Neuronal stem cell (in vitro differentiated cells): ENCODE results near the gene ZRANB1.

Experiments
- DNase-seq: peaks from one replicate; pipeline ENCODE4 v3.0.0-alpha.2; 2013; ENCODE audit warnings: low spot score
- H2AFZ ChIP-seq: one replicate; pipeline ENCODE4 v1.6.1; 2013; ENCODE audit warnings: mild to moderate bottlenecking, low read length, inconsistent platforms
- H2AK5ac ChIP-seq: 2 replicates; pipeline ENCODE4 v1.6.1; 2013; ENCODE audit warnings: low read depth, mild to moderate bottlenecking, inconsistent platforms, low read length, moderate library complexity, mixed read lengths
- H2BK120ac ChIP-seq: 2 replicates; pipeline ENCODE4 v1.6.1; 2013; ENCODE audit warnings: low read depth, mild to moderate bottlenecking, inconsistent platforms, low read length, moderate library complexity, mixed read lengths
- H2BK12ac ChIP-seq: one replicate; pipeline ENCODE4 v1.6.1; 2013; ENCODE audit warnings: low read length, inconsistent platforms
- H2BK15ac ChIP-seq: 2 replicates; pipeline ENCODE4 v1.6.1; 2013; ENCODE audit warnings: mild to moderate bottlenecking, low read length, inconsistent platforms, mixed read lengths
- H2BK5ac ChIP-seq: one replicate; pipeline ENCODE4 v1.6.1; 2013; ENCODE audit warnings: inconsistent platforms, mild to moderate bottlenecking, low read length, moderate library complexity
- H3K14ac ChIP-seq: one replicate; pipeline ENCODE4 v1.6.1; 2013; ENCODE audit warnings: low read length, inconsistent platforms
- H3K18ac ChIP-seq: 2 replicates; pipeline ENCODE4 v1.6.1; 2013; ENCODE audit warnings: low read length, inconsistent platforms
- H3K23ac ChIP-seq: 2 replicates; pipeline ENCODE4 v1.6.1; 2013; ENCODE audit warnings: low read depth, mild to moderate bottlenecking, mixed read lengths, low read length, inconsistent platforms; ENCODE audit not compliant: poor library complexity
- H3K27ac ChIP-seq: replicated peaks from 3 replicates; pipeline ENCODE4 v1.5.1; 2013; ENCODE audit warnings: low read length, inconsistent platforms
- H3K27me3 ChIP-seq, 3 experiments: 2 replicates each; pipeline ENCODE4 v1.6.1; 2013; ENCODE audit warnings: low read length in 3 of 3, mild to moderate bottlenecking in 2 of 3, inconsistent platforms in 1 of 3, low read depth in 1 of 3, mixed read lengths in 1 of 3, moderate library complexity in 1 of 3; ENCODE audit not compliant: control insufficient read depth in 3 of 3, insufficient read depth in 3 of 3
- H3K36me3 ChIP-seq, 2 donors: replicated peaks in 1 of 2; 2 replicates each; pipeline ENCODE4 v1.6.1; 2013; ENCODE audit warnings: low read length in 2 of 2; ENCODE audit not compliant: control insufficient read depth in 2 of 2, insufficient read depth in 2 of 2
- H3K4ac ChIP-seq: 2 replicates; pipeline ENCODE4 v1.6.1; 2013; ENCODE audit warnings: inconsistent platforms, mild to moderate bottlenecking, low read length, moderate library complexity
- H3K4me1 ChIP-seq, 2 donors: 1 replicate in 1 of 2; 2 replicates in 1 of 2; pipeline ENCODE4 v1.6.1; 2013; ENCODE audit warnings: low read length in 2 of 2, low read depth in 1 of 2; ENCODE audit not compliant: control insufficient read depth in 2 of 2, insufficient read depth in 1 of 2
- H3K4me2 ChIP-seq: one replicate; pipeline ENCODE4 v1.6.1; 2013; ENCODE audit warnings: mild to moderate bottlenecking, low read length, inconsistent platforms; ENCODE audit not compliant: insufficient read depth, poor library complexity, severe bottlenecking
- H3K4me3 ChIP-seq, 2 donors: 2 replicates each; pipeline ENCODE4 v1.5.1; 2013; ENCODE audit warnings: low read length in 2 of 2, mild to moderate bottlenecking in 2 of 2, inconsistent platforms in 1 of 2, moderate library complexity in 1 of 2
- H3K79me1 ChIP-seq: one replicate; pipeline ENCODE4 v1.6.1; 2013; ENCODE audit warnings: low read depth, mild to moderate bottlenecking, inconsistent platforms, low read length, moderate library complexity
- H3K9ac ChIP-seq: one replicate; pipeline ENCODE4 v1.6.1; 2013; ENCODE audit warnings: mild to moderate bottlenecking, low read depth, low read length, inconsistent platforms; ENCODE audit not compliant: poor library complexity
- H3K9me3 ChIP-seq, 2 donors: replicated peaks in 1 of 2; 2 replicates each; pipeline versions ENCODE3 to v1.6.1; 2013; ENCODE audit warnings: low read length in 2 of 2, mild to moderate bottlenecking in 2 of 2, inconsistent platforms in 1 of 2, low read depth in 1 of 2, mixed read lengths in 1 of 2, moderate library complexity in 1 of 2; ENCODE audit not compliant: control insufficient read depth in 2 of 2, insufficient read depth in 1 of 2
- H4K8ac ChIP-seq: one replicate; pipeline ENCODE4 v1.6.1; 2013; ENCODE audit warnings: low read depth, mild to moderate bottlenecking, inconsistent platforms, low read length, moderate library complexity
- H4K91ac ChIP-seq: one replicate; pipeline ENCODE4 v1.6.1; 2013; ENCODE audit warnings: low read length, low read depth, mild to moderate bottlenecking, inconsistent platforms; ENCODE audit not compliant: poor library complexity
- WGBS, 2 donors: extraction: QIAGEN DNeasy Blood & Tissue Kit; methylation state at CpG; one replicate each; pipeline ENCODE4 v1.1.7; 2013; ENCODE audit warnings: missing lambda C conversion rate in 2 of 2, mixed read lengths in 1 of 2; ENCODE audit not compliant: insufficient read length in 2 of 2, insufficient replicate concordance in 1 of 2; ENCODE audit errors: extremely low coverage in 2 of 2; 5-methylcytosine and 5-hydroxymethylcytosine counted together

Gene ZRANB1

GRCh38 chr10:124898471-124898870, 43.5 kb upstream of the ZRANB1 start:
- WGBS, 2 donors, result no CpG with 5 or more reads among the region's 9 CpGs
- Histone ChIP-seq H2BK5ac (no peak overlapping the region), H3K4me1 (peaks cover 3 to 5% of the 10 kb centered on the region in 2 donors), H3K27me3 (peaks cover 0 to 2% (median 0%) of the 10 kb centered on the region in 3 experiments), H4K91ac (no peak overlapping the region), H2AFZ (no peak overlapping the region), H3K79me1 (no peaks in the 10 kb centered on the region), H3K4ac (no peak overlapping the region), H2BK12ac (no peak overlapping the region), H3K14ac (no peak overlapping the region), H3K9ac (no peak overlapping the region), H4K8ac (no peak overlapping the region), H2AK5ac (no peak overlapping the region), H3K9me3 (no peaks in the 10 kb centered on the region), H3K23ac (no peak overlapping the region), H2BK120ac (no peak overlapping the region), H3K36me3 (no peaks in the 10 kb centered on the region), H2BK15ac (no peak overlapping the region), H3K27ac (no peak overlapping the region), H3K18ac (no peak overlapping the region), H3K4me2 (no peak overlapping the region), H3K4me3 (no peak overlapping the region)
- DNase-seq, result no peak

DNA sequence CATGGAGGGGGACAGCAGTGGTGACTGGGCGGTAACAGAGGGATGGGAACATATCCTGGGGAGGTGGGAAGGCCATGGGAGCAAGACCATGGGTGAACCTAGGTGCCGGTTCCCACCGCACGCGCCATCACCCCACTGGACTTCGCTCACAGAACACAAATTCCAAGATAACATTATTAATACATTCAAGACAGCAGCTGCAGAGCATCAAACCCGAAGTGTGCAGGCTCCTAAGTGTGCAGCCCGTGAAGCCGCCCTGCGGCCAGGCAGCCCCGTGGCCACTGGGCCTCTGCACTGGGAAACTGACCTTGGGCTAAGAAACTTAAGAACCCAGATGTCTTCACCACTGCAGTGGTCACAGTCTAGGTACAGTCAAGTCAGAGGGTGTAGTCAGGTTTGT, 42.8 kb upstream of the ZRANB1 start:
- Histone ChIP-seq H3K9ac (no peak overlapping the region), H3K4me2 (no peak overlapping the region)
- no CpG with 5 or more reads among the region's 11 CpGs for WGBS, 2 donors

GRCh38 chr10:124902462-124902861, 39.5 kb upstream of the ZRANB1 start:
- Histone ChIP-seq H3K23ac (no peak overlapping the region), H3K9ac (no peak overlapping the region), H2BK5ac (no peak overlapping the region), H4K8ac (no peak overlapping the region), H3K4me1 (peaks cover 3 to 5% of the 10 kb centered on the region in 2 donors), H3K18ac (no peak overlapping the region), H3K4me2 (no peak overlapping the region), H3K14ac (no peak overlapping the region), H3K27me3 (peaks cover 0 to 2% (median 0%) of the 10 kb centered on the region in 3 experiments), H2BK15ac (no peak overlapping the region), H3K27ac (no peak overlapping the region), H2BK12ac (no peak overlapping the region), H2AFZ (peak overlapping the region; percentile 31), H2BK120ac (no peak overlapping the region), H3K36me3 (no peaks in the 10 kb centered on the region), H3K4ac (no peak overlapping the region), H2AK5ac (no peak overlapping the region), H3K4me3 (no peak overlapping the region), H4K91ac (no peak overlapping the region), H3K79me1 (no peaks in the 10 kb centered on the region), H3K9me3 (no peaks in the 10 kb centered on the region)
- no CpG with 5 or more reads among the region's 1 CpG for WGBS, 2 donors
- DNase-seq, result no peak

More for the DNA sequence above, 42.8 kb upstream of the ZRANB1 start:
- Histone ChIP-seq H3K27ac (no peak overlapping the region), H2BK120ac (no peak overlapping the region), H3K23ac (no peak overlapping the region), H3K79me1 (no peaks in the 10 kb centered on the region), H3K18ac (no peak overlapping the region), H2BK12ac (no peak overlapping the region), H3K4me1 (peaks cover 3 to 5% of the 10 kb centered on the region in 2 donors), H3K27me3 (peaks cover 0 to 2% (median 0%) of the 10 kb centered on the region in 3 experiments), H3K14ac (no peak overlapping the region), H2AFZ (no peak overlapping the region), H2BK15ac (no peak overlapping the region), H3K4me3 (no peak overlapping the region), H3K4ac (no peak overlapping the region), H3K9me3 (no peaks in the 10 kb centered on the region), H2AK5ac (no peak overlapping the region), H4K91ac (no peak overlapping the region), H3K36me3 (no peaks in the 10 kb centered on the region), H2BK5ac (no peak overlapping the region), H4K8ac (no peak overlapping the region)
- DNase-seq, result no peak

DNA sequence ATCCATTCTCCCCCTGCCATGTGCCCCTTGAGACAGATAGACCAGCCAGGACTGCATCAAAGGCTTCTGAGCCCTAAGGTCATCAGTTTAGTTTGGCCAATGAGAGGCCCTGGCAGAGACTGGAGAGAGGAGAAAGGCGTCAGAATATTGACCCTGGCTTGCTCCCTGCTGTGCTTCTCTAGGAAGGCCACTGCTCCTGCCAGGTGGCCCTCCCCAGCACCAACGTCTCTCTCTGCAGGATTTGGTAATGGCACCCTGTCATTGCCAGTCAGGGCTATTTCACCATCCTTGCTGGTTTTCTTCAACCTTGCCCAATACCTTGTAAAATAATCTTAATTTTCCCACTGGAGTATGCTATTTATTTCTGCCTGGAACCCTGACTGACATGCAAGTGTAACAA, 38.8 kb upstream of the ZRANB1 start:
- peak overlapping the region; percentile 31 for H2AFZ ChIP-seq
- no CpG with 5 or more reads among the region's 2 CpGs for WGBS, 2 donors
- H4K91ac ChIP-seq, result no peak overlapping the region
- no peak overlapping the region for H3K14ac ChIP-seq
- no peak overlapping the region for H3K27ac ChIP-seq
- H3K9me3 ChIP-seq, result no peaks in the 10 kb centered on the region
- H3K36me3 ChIP-seq, result no peaks in the 10 kb centered on the region
- no peak overlapping the region for H2BK15ac ChIP-seq
- peaks cover 3 to 5% of the 10 kb centered on the region in 2 donors for H3K4me1 ChIP-seq
- no peak overlapping the region for H2BK5ac ChIP-seq
- H3K4ac ChIP-seq, result no peak overlapping the region
- DNase-seq, result no peak
- no peak overlapping the region for H2BK12ac ChIP-seq
- H3K23ac ChIP-seq, result no peak overlapping the region
- no peak overlapping the region for H3K4me3 ChIP-seq
- no peak overlapping the region for H2AK5ac ChIP-seq
- peaks cover 0 to 2% (median 0%) of the 10 kb centered on the region in 3 experiments for H3K27me3 ChIP-seq
- no peak overlapping the region for H3K9ac ChIP-seq
- no peak overlapping the region for H3K18ac ChIP-seq
- H4K8ac ChIP-seq, result no peak overlapping the region
- H3K4me2 ChIP-seq, result no peak overlapping the region
- H2BK120ac ChIP-seq, result no peak overlapping the region
- H3K79me1 ChIP-seq, result no peaks in the 10 kb centered on the region
